B cell (primary cell): ENCODE results near the gene PIK3CA.

Experiments used
- CTCF ChIP-seq: fragments of 200-600 bp; IDR thresholded peaks from one replicate; pipeline ENCODE4 v1.8.0; 2022; ENCODE audit warnings: antibody characterized with exemption, mild to moderate bottlenecking
- EZH2 ChIP-seq: IDR thresholded peaks from 2 replicates; pipeline ENCODE4 v1.6.1; 2012; ENCODE audit warnings: borderline replicate concordance, low read depth, mild to moderate bottlenecking, moderate library complexity, low read length; ENCODE audit not compliant: insufficient read depth, poor library complexity, severe bottlenecking

GRCh38 chr3:179156170-179156569 lies 8.0 kb downstream of the PIK3CA start:
- TF ChIP-seq CTCF (no peak), EZH2 (no peak)
